Stimulated activated memory B cell treated with anti-CD40 and anti-IgM and Interleukin-4, amounts not matched to agents 10 μg/mL and 1 μg/mL and 100 μg/mL, for 72 hours (primary cell): ENCODE measurements around the gene CYB561D1.

Experiments used
- ATAC-seq: fragments of 150-1000 bp; cut with Tn5 transposase; 2 replicates; pipeline ENCODE4 v1.10.0; 2021
- H3K27ac Mint-ChIP-seq: one replicate; pipeline ENCODE4 v1.8.0; 2022; ENCODE audit warnings: mild to moderate bottlenecking, mixed read lengths
- H3K27me3 Mint-ChIP-seq: one replicate; pipeline ENCODE4 v1.8.0; 2022; ENCODE audit warnings: mixed read lengths
- H3K36me3 Mint-ChIP-seq: one replicate; pipeline ENCODE4 v1.8.0; 2022; ENCODE audit warnings: mixed read lengths
- H3K4me1 Mint-ChIP-seq: one replicate; pipeline ENCODE4 v1.8.0; 2022; ENCODE audit warnings: mixed read lengths
- H3K4me3 Mint-ChIP-seq: one replicate; pipeline ENCODE4 v1.8.0; 2022; ENCODE audit warnings: mild to moderate bottlenecking, moderate library complexity, mixed read lengths
- H3K9me3 Mint-ChIP-seq: one replicate; pipeline ENCODE4 v1.8.0; 2022; ENCODE audit warnings: mixed read lengths

The CYB561D1 gene

GRCh38 chr1:109541102-109541501 lies 47.2 kb downstream of the CYB561D1 start:
- Mint-ChIP-seq H3K27ac (no peak overlapping the region), H3K4me1 (peaks cover under 1% of the 10 kb centered on the region), H3K4me3 (no peak overlapping the region), H3K27me3 (no peaks in the 10 kb centered on the region), H3K9me3 (no peaks in the 10 kb centered on the region), H3K36me3 (no peaks in the 10 kb centered on the region)
- ATAC-seq, result no peak

- H3K36me3 Mint-ChIP-seq, result no peaks in the 10 kb centered on the region
- peaks cover 16% of the 10 kb centered on the region for H3K4me1 Mint-ChIP-seq
- no peak for ATAC-seq
- H3K9me3 Mint-ChIP-seq, result no peaks in the 10 kb centered on the region
- H3K27me3 Mint-ChIP-seq, result no peaks in the 10 kb centered on the region
- H3K27ac Mint-ChIP-seq, result no peak overlapping the region
- no peak overlapping the region for H3K4me3 Mint-ChIP-seq
Measured at GRCh38 chr1:109542657-109543056, 48.8 kb downstream of the CYB561D1 start.

- ATAC-seq, result no peak
- Mint-ChIP-seq H3K4me3 (no peak overlapping the region), H3K27ac (no peak overlapping the region), H3K9me3 (no peaks in the 10 kb centered on the region), H3K27me3 (no peaks in the 10 kb centered on the region), H3K4me1 (peaks cover 20% of the 10 kb centered on the region), H3K36me3 (no peaks in the 10 kb centered on the region)
Measured at GRCh38 chr1:109543283-109543987, 49.5 kb downstream of the CYB561D1 start.

- Mint-ChIP-seq H3K36me3 (no peaks in the 10 kb centered on the region), H3K4me1 (peaks cover 28% of the 10 kb centered on the region), H3K9me3 (no peaks in the 10 kb centered on the region), H3K4me3 (no peak overlapping the region), H3K27ac (no peak overlapping the region), H3K27me3 (no peaks in the 10 kb centered on the region)
- ATAC-seq, result no peak
Measured at GRCh38 chr1:109543988-109544735, 50.3 kb downstream of the CYB561D1 start.

GRCh38 chr1:109546311-109547109 lies 52.6 kb downstream of the CYB561D1 start:
- H3K27me3 Mint-ChIP-seq, result no peaks in the 10 kb centered on the region
- H3K4me1 Mint-ChIP-seq, result peaks cover 47% of the 10 kb centered on the region
- no peaks in the 10 kb centered on the region for H3K9me3 Mint-ChIP-seq
- H3K4me3 Mint-ChIP-seq, result peak overlapping the region; percentile 98
- ATAC-seq, result peak; percentile 65
- peak overlapping the region; percentile 97 for H3K27ac Mint-ChIP-seq
- H3K36me3 Mint-ChIP-seq, result no peaks in the 10 kb centered on the region

- Mint-ChIP-seq H3K9me3 (no peaks in the 10 kb centered on the region), H3K4me1 (peaks cover 51% of the 10 kb centered on the region), H3K27me3 (no peaks in the 10 kb centered on the region), H3K4me3 (peak overlapping the region; percentile 98), H3K36me3 (no peaks in the 10 kb centered on the region), H3K27ac (peak overlapping the region; percentile 97)
- no peak for ATAC-seq
Measured at GRCh38 chr1:109547463-109548320, 53.8 kb downstream of the CYB561D1 start.

GRCh38 chr1:109548321-109549267 lies 54.7 kb downstream of the CYB561D1 start, which contains the start of gene GNAI3:
Gene GNAI3 (plus strand): TSS chr1:109548615. CDS start chr1:109548721, 106 bp downstream.
- ATAC-seq, result peak; percentile 98
- H3K36me3 Mint-ChIP-seq, result no peaks in the 10 kb centered on the region

More at GRCh38 chr1:109548321-109549267, 54.7 kb downstream of the CYB561D1 start, which contains the start of gene GNAI3:
- Mint-ChIP-seq H3K4me1 (peaks cover 51% of the 10 kb centered on the region), H3K4me3 (peak within 1 kb of the TSS; percentile 98), H3K27ac (peak within 1 kb of the TSS; percentile 97), H3K27me3 (no peaks in the 10 kb centered on the region), H3K9me3 (no peaks in the 10 kb centered on the region)
